ENCODE results near the gene RAB21. TPM values are rescaled to one million over a fixed set of nuclear protein-coding genes. Genes with fewer than 3 reads are reported as not detected.

The RAB21 gene
- total RNA-seq, 1 experiment from 2014 or later: 33.6 TPM

- TF ChIP-seq ZNF281 (CRISPR knock-in tag; IDR thresholded peaks at IDR 0.05) (no peak), NFYB (CRISPR knock-in tag; conservative IDR thresholded peaks at IDR 0.05; ENCODE audit: low read depth) (no peak), ZNF423 (CRISPR knock-in tag; IDR thresholded peaks at IDR 0.05) (no peak)
Observed at GRCh38 chr12:71756054-71756690, 1.5 kb downstream of the RAB21 start (continued).

- Mint-ChIP-seq H3K4me3 (no peak overlapping the region), H3K27me3 (ENCODE audit: low read depth) (no peaks in the 10 kb centered on the region), H3K36me3 (peaks cover 19% of the 10 kb centered on the region), H3K27ac (no peak overlapping the region), H3K4me1 (peaks cover 27% of the 10 kb centered on the region), H3K9me3 (no peaks in the 10 kb centered on the region)
- POLR2A ChIA-PET: interaction anchor here (0.5 kb wide), 1 partner anchor 86 kb away, joined by 3 read pairs; no protein-coding TSS in a partner anchor
- CTCF ChIA-PET: interaction anchor here (0.9 kb wide), 1 partner anchor 123 kb away, joined by 3 read pairs; no protein-coding TSS in a partner anchor
- no peak for DNase-seq (ENCODE audit: low spot score)
- ATAC-seq: no peak
- TF ChIP-seq FOXK1 (CRISPR knock-in tag; IDR thresholded peaks at IDR 0.05) (no peak), ERG (CRISPR knock-in tag; IDR thresholded peaks at IDR 0.05) (no peak), MAX (CRISPR knock-in tag; IDR thresholded peaks at IDR 0.05) (no peak), RORB (CRISPR knock-in tag; IDR thresholded peaks at IDR 0.05) (no peak), CBFB (CRISPR knock-in tag; IDR thresholded peaks at IDR 0.05; ENCODE audit: low read depth) (no peak)
Observed at GRCh38 chr12:71759941-71760340, 5.3 kb downstream of the RAB21 start.

GRCh38 chr12:71760471-71760870, 5.8 kb downstream of the RAB21 start:
- H3K4me3 Mint-ChIP-seq: no peak overlapping the region
- H3K27me3 Mint-ChIP-seq (ENCODE audit: low read depth): no peaks in the 10 kb centered on the region
- no peak for DNase-seq (ENCODE audit: low spot score)
- POLR2A ChIA-PET: interaction anchor here (0.5 kb wide), 1 partner anchor 86 kb away, joined by 3 read pairs; no protein-coding TSS in a partner anchor
- no peak overlapping the region; the same call in 1 of the 2 replicates for H3K27ac Mint-ChIP-seq
- CTCF ChIA-PET: interaction anchor here (0.9 kb wide), 1 partner anchor 124 kb away, joined by 3 read pairs; no protein-coding TSS in a partner anchor
- H3K9me3 Mint-ChIP-seq: no peaks in the 10 kb centered on the region
- ATAC-seq: no peak
- peaks cover 32% of the 10 kb centered on the region for H3K4me1 Mint-ChIP-seq
- peaks cover 19% of the 10 kb centered on the region for H3K36me3 Mint-ChIP-seq
- TF ChIP-seq AFF4 (CRISPR knock-in tag; IDR thresholded peaks at IDR 0.05; ENCODE audit: borderline replicate concordance): no peak
- no peak for TF ChIP-seq NR1H2 (CRISPR knock-in tag; IDR thresholded peaks at IDR 0.05)
- TF ChIP-seq OVOL2 (CRISPR knock-in tag; IDR thresholded peaks at IDR 0.05; ENCODE audit: borderline replicate concordance): no peak
- no peak for TF ChIP-seq CDX4 (CRISPR knock-in tag; IDR thresholded peaks at IDR 0.05; ENCODE audit: borderline replicate concordance)
- no peak for TF ChIP-seq CBFB (CRISPR knock-in tag; IDR thresholded peaks at IDR 0.05; ENCODE audit: low read depth)
- no peak for TF ChIP-seq MYBL2 (CRISPR knock-in tag; IDR thresholded peaks at IDR 0.05)
- TF ChIP-seq GRHL2 (CRISPR knock-in tag; IDR thresholded peaks at IDR 0.05; ENCODE audit: insufficient replicate concordance, severe bottlenecking): no peak
- TF ChIP-seq ZNF423 (CRISPR knock-in tag; IDR thresholded peaks at IDR 0.05): no peak
- TF ChIP-seq E2F1 (CRISPR knock-in tag; IDR thresholded peaks at IDR 0.05): no peak
- no peak for TF ChIP-seq ZNF138 (CRISPR knock-in tag; conservative IDR thresholded peaks at IDR 0.05)
- no peak for TF ChIP-seq SOX15 (CRISPR knock-in tag; IDR thresholded peaks at IDR 0.05)
- TF ChIP-seq PRRX2 (CRISPR knock-in tag; IDR thresholded peaks at IDR 0.05): no peak
- TF ChIP-seq E2F5 (CRISPR knock-in tag; IDR thresholded peaks at IDR 0.05): no peak
- no peak for TF ChIP-seq IRF1 (CRISPR knock-in tag; IDR thresholded peaks at IDR 0.05)
